ENCODE results near the gene GMNN.

GRCh38 chr6:24832794-24833193 is 58.1 kb downstream of the GMNN start:
- no peak for TF ChIP-seq CTCF (IDR thresholded peaks at IDR 0.05; ENCODE audit: low read length)
- TF ChIP-seq EZH2phosphoT487 (IDR thresholded peaks at IDR 0.05; ENCODE audit: low read length): no peak
